GM21390 (cell line): ENCODE data around the gene GAS2L3.

ENCODE experiments used
- ATAC-seq: cut with Tn5 transposase; IDR thresholded peaks from one replicate; pipeline ENCODE4 v1.9.1; 2021; ENCODE audit not compliant: unreplicated experiment

The GAS2L3 gene

DNA sequence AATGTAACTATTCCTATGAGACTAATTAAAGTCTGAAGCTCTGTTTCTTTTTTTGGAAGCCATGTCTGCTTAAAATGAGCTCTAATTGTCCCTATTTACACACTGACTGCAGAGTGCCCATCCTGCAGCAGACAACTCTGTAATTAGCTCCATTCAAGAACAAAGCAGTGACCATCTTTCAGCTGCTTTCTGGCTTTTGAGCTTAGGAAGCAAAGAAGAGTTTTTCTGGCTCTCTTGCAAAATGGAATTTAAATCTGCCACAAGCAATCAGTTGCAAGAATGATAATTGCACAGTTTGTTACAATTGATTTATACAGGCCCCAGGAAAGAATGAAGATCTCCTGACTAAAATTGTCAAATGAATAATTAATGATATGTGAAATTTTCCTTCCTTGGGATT lies 83.4 kb downstream of the GAS2L3 start:
- no peak for ATAC-seq

DNA sequence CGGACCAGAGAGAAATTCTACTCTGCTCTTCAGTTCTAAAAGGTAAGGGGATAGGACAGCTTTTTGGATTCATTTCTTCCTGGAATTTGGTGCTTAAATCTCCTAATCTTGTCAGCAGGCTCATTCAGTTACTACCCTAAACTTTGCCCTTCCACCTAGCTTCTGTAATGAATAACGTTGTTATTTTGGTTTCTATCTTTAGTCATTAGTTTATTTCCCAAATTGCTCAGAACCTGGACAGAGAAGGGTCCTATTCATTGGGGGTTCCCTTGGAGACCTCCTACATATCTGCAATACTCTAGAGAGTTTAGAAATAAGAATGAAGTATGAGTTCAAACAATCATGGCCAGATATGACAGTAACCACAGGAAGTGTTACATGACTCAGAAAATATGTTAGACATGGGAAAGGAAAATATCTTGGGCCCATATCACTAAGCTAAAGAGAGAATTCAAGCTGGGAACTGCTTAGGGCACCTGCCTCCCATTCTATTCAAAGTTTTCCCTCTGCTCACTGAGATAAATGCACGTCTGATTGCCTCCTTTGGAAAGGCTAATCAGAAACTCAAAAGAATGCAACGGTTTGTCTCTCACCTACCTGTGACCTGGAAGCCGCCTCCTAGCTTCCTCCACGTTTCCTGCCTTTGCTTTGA lies 87.9 kb downstream of the GAS2L3 start:
- ATAC-seq: no peak

DNA sequence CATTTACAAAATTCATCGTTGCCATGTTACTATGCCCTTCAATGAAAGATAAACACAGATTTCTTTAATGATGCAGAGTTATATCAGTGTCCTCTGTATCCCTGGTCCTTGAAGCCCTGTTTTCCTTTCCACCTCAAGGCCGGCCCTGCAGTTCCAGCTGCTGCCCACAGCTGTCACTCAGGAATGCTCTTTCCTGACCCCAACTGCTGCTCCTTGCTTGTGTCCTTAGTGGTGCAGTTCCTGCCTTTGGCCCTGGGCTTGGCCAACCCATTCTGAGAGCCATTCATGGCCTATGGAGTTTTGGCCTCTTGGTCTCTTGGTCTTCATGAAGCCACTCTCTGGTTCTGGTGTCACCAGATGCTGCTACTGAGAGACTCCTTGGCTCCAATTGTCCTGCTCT lies 93.1 kb downstream of the GAS2L3 start:
- no peak for ATAC-seq

DNA sequence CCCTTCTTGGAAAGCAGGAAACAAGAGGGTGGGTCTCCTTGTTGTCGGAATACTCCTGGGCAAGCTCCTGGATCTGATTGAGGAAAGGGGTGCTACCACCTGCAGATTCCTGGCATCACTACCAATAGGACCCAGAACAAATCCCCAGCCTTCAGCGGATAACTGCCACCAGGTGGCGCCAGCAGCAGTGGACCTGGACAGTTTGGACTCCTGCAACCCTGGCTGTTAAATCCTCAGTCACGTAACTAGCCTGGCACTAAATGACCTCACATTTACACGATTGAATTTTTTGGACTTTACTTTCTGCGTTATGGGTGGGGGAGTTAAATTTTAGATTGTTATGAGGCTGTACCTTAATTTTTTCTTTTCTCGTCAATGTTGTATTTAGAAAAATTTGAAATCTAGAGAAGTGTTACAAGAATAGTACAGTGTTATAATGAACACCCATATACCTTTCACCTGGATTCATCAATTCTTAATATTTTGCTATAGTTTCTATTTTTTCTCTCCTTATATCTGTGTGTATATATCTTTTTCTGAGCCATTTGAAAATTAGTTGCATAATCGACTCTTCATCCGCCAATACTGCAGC lies 95.6 kb downstream of the GAS2L3 start:
- ATAC-seq: peak; percentile 82

DNA sequence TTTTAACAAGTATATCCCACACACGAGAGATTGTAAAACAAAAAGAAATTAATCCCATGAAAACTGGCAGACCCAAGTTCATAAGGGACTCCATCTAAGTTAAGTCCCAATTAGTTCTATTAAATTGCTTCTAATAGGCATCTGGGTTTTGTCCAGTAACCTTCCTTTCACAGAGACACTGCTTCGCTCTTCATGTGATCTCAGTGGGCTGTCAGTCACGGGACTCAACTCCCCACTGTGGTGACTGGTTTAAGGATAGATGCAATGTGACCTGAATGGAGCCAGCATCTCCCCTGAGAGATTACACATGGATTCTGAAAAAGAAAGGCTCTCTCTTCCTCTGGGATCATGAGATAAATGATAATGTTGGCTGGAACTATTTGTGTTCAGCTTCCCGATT lies 96.4 kb downstream of the GAS2L3 start:
- no peak for ATAC-seq

DNA sequence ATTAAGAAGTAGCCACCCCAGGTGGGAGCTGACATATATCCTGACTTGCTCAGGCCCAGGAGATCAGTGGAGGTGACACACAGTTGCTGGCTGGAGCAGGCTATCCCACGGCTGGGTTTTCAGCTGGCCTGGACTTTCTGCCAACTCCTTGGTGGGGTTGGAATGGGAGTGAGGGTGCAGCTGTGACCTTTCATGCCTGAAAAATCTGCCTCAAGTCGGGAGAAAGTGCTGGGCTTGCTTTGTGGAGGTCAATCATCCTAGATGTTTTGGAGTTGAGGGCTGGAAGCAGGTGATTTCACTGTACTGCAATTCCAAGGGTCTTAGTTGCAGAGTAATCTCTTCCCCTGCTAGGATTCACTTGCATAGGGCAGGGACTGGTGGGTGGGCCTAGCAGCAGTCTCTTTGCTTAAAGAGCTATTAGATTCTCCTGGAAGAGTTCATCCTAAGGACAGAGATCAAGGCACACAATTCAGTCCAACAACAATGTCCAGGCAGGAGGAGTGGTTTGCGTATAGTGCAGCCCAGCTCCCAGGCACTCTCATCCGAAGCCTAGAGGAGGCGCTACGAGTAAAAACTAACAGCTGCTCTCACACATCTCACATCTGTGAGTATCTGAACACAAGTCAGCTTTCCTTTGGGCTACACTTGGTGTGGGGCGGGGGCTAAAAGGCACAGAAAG lies 98.1 kb downstream of the GAS2L3 start:
- ATAC-seq: peak; percentile 8

DNA sequence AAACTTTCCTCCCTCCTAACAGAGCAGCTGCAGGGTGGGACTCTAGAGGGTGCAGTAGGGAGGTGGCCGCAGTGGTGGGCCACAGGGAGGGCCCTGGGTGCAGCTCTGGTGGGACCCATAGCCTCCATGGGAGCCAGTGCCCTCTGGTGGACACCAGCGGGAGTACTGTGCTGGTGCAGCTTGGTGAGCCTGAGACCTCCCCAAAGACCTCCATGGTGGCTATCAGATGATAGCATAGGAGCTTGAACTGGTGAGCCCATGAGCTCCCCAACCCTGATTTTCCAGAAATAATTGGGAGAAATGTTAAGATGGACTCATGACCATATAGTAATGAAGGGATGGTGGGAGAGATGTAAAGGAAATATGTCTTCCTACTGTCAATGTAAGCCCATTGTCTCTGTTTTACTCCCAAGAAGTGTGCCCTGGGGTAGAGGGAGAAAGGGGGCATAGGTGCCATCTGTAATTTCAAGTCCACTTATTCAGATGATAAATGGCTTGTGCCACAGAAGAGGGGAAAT lies 98.7 kb downstream of the GAS2L3 start:
- ATAC-seq: peak; percentile 73

DNA sequence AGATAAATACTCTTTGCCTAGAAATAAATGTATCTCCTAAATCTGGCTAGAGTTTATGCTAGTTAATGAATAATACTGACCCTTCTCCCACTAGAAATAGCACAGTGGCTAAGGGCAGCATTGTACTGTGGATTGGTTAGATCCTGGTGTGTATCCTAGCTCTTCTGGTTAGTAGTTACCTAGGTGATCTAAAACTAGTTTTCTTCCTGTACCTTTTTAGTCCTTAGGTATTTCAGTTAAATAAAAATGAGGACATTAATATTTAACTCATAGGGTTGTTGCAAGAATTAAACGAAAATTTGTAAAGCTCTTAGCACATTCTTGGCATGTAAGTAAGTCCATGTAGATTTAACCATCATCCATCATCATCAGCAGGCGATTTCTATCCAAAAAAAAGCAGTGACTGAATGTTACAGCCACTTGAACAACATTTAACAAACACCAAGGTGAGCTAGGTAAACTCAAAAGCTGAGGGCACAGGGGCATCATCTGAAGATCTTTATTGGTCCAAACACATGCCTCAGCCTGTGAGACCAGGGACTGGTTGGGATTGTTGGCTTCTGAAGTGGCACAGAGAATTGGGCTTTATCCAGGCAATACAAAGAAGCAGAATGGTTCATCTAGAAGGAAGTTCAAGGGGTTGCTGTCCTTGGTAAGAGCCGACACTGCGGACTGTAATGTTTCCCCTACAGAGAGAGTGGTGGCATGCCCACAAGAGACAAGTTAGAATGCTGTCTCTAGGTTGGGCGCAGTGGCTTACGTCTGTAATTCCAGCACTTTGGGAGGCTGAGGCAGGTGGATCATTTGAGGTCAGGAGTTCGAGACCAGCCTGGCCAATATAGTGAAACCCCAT lies 100.8 kb downstream of the GAS2L3 start:
- no peak for ATAC-seq
